ENCODE results near the gene PLTP.
"Not testable (repeated sequence)": the region's sequence is repeated elsewhere in the genome, so short reads cannot be mapped to it uniquely, and the experiment has no call there.

PLTP gene

DNA sequence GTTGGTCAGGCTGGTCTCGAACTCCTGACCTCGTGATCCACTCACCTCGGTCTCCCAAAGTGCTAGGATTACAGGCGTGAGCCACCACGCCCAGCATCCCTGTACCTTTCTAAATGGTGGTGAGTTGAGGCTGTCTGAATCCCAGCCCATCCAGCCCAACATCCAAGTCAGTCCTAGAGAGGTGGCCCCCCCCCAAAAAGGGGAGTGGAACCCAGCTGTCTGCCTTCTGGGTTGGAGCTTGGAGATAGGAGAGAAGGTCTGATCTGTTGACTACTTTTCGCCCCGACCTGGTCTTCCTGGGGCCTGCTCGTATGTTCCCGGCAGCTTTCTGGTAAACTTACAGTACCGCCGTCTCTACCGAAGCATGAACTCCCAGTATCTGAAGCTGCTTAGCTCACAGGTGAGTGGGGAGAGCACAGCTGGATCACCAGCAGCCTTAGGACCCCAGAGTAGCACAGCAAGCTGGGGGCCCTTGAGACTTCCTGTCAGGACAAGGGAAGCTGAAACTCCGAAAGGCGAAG, 15.3 kb downstream of the PLTP start:
- DNase-seq: no peak

- DNase-seq: no peak
Observed at GRCh38 chr20:45894797-45895196, 17.2 kb downstream of the PLTP start.

DNA sequence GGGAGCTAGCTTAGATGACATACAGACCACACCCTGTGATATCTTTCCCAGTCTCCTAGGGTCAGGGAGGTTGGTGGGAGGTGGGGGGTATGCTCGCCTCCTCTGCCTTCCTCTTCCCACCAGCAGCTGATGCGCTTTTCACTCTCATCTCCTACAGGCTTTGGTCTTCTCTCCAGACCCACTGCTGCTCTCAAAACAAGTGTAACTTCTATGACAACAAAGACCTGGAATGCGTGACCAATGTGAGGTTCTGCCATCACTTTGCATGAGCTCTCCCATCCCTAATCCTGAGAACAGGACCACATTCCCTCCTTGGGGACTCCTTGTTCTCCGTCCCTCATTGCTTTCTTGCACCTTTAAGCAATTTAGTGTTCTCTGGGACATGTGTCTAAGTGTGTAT, 18.1 kb downstream of the PLTP start:
- DNase-seq: no peak

GRCh38 chr20:45892828-45893500, 19.0 kb downstream of the PLTP start:
- no peak for DNase-seq

DNA sequence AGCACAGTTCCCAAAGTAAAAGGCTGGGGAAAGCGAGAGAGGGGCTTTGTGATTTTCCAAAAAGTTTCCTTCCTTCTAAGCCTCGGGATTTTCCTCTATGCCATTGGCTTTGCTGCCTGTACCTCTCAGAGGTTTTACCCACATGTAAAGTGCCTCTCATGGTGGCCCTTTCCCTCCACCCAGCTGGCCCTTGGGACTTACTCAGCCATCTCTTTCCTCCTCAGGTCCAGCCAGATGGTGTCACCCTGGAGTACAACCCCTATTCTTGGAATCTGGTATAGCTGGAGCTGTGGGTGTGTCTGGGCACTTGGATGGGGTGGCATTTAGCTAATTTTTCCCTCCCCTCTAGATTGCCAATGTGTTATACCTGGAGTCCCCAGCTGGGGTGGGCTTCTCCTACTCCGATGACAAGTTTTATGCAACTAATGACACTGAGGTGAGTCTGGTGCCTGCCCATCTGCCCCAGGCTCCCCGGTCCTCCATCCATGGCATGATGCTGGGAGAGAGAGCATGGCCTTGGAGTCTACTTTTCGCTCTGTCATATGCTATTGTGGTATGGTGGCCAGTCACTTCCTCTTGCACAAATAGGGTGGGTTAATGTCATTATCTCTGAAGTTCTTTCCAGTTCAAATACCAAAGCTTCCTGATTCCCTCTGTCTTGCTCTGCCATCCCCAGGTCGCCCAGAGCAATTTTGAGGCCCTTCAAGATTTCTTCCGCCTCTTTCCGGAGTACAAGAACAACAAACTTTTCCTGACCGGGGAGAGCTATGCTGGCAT, 19.7 kb downstream of the PLTP start:
- DNase-seq: no peak

DNA sequence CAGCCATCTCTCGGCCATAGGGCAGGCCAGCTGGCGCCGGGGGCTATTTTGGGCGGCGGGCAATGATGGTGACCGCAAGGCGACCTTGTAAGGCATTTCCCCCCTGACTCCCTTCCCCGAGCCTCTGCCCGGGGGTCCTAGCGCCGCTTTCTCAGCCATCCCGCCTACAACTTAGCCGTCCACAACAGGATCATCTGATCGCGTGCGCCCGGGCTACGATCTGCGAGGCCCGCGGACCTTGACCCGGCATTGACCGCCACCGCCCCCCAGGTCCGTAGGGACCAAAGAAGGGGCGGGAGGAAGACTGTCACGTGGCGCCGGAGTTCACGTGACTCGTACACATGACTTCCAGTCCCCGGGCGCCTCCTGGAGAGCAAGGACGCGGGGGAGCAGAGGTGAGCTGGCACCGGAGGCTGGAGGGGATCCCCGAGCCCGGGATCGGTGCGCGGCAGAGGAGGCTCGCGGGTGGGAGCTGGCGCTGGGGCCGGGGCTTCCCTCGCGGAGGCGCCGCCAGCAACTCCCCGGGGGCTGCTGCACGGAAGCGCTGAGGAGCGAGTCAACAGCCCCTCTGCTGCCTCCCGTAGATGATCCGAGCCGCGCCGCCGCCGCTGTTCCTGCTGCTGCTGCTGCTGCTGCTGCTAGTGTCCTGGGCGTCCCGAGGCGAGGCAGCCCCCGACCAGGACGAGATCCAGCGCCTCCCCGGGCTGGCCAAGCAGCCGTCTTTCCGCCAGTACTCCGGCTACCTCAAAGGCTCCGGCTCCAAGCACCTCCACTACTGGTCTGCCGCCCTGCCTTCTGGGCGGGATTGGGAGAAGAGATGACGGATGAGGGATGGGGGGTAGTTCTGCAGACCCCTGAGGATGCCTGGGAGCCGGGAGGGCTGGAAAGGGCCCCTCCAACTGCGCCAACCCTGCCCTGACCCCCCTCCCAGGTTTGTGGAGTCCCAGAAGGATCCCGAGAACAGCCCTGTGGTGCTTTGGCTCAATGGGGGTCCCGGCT, 20.7 kb downstream of the PLTP start, which contains the start of the genes CTSA and NEURL2:
TSS of gene CTSA (plus strand) at position 351 of the 999 bp plus-strand sequence. CDS start at position 585, 234 bp downstream.
TSS of gene NEURL2 (minus strand) at position 224 of the 999 bp plus-strand sequence. CDS start at position 7, 217 bp downstream.
- peak; percentile 71 for DNase-seq

DNA sequence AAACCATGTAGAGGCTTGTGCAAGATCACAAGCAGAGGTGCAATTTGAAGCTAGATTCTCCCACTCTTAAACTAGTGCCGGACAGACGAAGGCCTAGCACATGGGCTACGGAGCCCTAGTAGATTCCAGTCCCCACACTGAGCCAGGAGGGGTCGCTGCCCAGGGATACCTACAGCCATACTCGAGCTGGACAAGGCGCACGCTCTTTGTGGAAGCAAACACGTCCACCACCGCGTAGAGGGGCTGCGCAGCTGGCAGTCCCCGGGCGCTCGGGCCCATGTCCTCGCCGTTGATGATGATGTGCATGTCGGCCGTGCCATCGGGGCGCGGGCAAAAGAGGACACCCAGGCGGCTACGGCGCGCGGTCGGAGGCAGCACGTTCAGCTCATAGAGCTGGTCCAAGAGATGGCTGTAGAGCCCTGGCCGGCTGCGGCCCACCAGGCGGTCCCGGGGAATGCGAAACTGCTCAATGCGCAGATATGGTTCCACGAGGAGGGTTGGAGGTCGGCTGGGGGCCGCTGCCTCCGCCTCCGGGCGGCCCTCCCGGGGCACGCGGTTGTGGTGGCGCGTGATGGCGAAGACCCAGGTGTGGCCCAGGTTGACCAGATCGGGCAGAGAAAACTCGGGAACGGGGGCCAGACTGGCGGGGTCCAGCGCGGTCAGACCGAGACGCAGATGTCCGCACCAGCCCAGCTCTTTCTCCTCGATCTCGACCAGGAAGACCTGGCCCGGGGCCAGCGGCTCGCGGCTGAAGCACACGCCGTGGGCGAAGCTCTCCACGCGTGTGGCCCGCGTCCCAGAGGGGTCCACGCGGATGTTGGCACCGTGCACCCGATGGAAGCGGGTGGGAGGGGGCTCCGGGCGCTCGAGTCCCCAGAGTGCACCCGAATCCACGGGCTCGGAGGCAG, 21.6 kb downstream of the PLTP start:
- DNase-seq: peak; percentile 50

GRCh38 chr20:45888681-45889080, 23.3 kb downstream of the PLTP start:
- no peak for DNase-seq

- no peak for DNase-seq
Observed at GRCh38 chr20:45887346-45887715, 24.6 kb downstream of the PLTP start, which contains the start of gene SPATA25. SPATA25 (minus strand) TSS chr20:45887622; CDS start chr20:45887590, 32 bp downstream.

DNA sequence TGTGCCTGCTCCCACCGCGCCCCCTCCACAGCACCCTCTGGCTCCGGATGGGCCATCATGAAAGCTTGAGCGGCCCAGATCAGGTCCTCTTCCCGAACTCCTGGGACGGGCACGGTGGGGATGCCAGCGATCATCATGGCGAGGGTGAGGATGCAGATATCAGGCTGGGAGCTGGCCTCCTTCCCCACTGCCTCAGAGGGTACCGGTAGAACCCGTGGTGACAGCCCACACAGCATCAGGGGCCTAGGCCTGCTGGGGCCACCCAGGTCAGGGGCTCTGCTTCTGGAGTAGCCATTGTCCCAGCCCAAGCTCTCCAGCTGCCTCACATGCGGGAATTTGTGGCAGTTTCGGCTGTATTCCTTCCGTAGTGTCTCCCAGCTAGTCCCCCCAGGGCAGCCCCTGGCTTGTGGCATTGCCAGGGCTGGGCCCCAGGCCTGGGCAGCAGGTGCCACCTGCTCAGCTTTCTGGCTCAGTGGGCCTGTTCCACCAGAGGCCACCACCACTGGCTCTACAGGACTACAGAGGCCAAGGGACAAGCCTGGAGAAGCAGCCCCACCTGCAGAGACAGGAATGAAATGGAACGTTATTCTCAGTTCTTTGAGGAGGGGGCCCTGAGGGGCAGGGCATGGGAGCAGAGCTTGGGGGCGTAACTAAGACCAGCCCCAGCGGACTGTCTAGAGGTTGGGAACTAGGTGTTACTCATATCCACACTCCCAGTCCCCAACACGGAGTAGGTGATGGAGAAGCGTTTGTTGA, 25.2 kb downstream of the PLTP start:
- no peak for DNase-seq

DNA sequence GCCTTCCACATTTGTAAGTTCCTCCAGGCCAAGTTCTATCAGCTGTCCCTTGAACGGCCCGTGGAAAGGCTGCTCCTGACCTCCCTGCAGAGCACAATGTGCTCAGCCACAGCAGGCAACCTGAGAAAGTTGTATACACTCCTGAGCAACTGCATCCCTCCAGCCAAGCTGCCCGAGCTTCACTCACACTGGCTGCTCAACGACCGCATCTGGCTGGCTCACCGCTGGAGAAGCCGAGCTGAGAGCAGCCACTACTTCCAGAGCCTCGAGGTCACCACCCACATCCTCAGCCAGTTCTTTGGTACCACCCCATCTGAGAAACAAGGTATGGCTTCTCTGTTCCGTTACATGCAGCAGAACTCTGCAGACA, 28.9 kb downstream of the PLTP start:
- no peak for DNase-seq

DNA sequence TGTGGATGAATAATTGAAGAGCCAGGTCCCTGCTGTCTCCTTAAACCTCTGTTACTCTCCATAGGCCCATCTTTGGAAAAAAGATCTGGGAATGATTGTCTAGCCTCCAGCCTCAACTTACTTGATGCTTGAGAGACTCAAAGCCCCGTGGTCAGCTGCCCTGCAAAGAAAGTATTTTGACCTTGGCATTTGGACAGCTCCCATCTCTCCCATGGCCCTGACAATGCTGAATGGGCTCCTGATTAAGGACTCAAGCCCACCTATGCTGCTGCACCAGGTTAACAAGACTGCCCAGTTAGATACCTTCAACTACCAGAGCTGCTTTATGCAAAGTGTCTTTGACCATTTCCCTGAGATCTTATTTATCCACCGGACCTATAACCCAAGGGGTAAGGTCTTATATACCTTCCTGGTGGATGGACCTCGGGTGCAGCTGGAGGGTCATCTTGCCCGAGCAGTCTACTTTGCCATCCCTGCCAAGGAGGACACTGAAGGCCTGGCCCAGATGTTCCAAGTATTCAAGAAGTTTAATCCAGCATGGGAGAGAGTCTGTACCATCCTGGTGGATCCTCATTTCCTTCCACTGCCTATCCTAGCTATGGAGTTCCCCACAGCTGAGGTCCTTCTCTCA, 29.4 kb downstream of the PLTP start:
- no peak for DNase-seq

DNA sequence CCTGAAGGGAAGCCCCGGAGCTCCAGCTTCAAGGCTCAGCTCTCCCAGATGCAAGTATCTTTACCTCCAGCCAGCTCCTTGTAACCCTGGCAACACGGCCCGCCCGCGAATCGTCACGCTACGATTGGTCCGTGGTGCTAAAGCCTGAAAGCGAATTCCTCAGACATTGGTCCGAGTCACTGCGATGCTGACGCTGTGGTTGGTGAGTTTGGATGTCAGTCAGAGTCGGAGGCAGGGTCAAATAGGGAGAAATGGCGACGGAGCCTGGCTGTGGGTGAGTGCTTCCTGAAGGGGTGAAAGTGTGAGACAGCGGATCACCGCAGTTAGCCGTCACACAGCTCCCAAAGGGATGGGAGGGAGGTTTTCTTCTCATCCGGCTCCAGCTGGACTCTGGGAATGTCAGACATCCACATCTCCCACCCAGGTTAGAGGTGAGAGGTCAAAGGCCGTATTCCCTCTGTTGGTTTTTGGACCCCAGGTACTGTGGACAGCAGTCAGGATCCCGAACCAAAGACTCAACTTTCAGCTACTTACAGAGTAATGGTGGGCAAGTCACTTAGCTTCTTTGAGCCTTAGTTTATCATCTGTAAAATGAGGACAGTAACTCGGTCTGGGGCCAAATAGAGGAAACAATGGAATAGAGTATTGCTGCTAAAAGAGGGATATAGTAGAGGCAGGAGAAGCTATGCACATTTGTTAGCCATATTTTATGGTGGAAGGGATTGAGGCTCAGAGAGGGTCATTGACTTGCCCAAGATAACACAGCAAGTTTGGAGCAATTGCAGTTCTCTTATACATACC, 30.8 kb downstream of the PLTP start, which contains the start of gene ZSWIM1:
TSS of gene ZSWIM1 (plus strand) at position 240 of the 801 bp plus-strand sequence. CDS start 1,366 bp downstream, outside the sequence.
- peak; percentile 90 for DNase-seq

DNA sequence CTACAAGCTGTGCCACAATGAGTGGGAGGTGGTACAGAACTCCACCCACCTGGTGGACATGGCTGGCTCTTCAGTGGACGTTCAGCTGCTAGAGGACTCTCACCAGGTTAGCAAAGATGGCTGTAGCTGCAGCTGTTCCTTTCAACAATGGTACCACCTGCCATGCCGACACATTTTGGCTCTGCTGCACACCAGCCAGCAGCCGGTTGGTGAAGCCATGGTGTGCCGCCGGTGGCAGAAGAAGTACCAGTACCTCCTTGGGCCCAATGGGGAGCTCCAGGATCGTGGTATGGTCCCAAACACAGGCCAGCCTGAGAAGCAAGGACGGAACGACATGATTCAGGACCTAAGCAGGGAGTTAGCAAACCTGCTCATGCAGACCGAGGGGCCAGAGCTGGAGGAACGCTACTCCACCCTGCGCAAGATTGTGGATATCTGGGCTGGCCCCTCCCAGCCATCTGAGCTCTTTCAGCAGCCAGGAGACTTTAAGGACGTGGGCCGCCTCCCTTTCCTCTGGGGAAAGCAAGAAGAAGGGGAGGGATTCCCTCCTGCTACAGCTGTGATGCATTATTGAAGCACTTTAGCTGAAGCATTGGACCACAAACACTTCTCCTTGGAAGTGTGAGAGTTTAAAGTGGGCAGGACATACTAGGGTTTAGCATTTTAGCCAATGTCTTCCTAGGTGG, 33.7 kb downstream of the PLTP start:
- no peak for DNase-seq

GRCh38 chr20:45874576-45874975, 37.4 kb downstream of the PLTP start:
- no peak for DNase-seq

DNA sequence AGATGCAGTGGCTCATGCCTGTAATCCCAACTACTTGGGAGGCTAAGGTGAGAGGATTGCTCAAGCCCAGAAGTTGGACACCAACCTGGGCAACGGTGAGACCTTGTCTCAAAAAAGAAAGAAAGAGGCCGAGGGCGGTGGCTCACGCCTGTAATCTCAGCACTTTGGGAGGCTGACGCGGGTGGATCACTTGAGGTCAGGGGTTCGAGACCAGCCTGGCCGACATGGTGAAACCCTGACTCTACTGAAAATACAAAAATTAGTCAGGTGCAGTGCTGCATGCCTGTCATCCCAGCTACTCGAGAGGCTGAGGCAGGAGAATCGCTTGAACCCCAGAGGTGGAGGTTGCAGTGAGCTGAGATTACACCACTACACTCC, 37.9 kb downstream of the PLTP start:
- not testable (repeated sequence) for DNase-seq

- DNase-seq: no peak
Observed at GRCh38 chr20:45873409-45874103, 38.4 kb downstream of the PLTP start.

DNA sequence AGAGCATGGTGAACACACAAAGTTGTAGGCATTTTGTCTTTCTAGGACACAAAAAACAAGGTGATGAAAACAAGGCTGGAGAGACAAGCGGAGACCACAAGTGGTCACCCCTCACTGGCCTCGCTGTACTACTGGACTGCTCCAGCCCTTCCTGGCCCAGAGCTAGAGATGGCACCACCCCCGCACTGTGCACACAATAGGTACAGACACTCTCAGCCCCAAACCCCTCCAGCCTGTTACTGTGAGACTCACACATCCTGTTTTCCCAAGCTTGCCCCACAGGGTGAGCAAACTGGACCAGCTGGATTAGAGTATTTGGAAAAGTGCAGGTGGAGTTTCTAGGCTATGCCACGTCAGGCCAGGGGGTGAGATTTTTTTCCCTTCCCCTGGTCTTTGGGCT, 39.3 kb downstream of the PLTP start:
- DNase-seq: no peak
